Measurements from ENCODE around the gene FLRT1.

DNA sequence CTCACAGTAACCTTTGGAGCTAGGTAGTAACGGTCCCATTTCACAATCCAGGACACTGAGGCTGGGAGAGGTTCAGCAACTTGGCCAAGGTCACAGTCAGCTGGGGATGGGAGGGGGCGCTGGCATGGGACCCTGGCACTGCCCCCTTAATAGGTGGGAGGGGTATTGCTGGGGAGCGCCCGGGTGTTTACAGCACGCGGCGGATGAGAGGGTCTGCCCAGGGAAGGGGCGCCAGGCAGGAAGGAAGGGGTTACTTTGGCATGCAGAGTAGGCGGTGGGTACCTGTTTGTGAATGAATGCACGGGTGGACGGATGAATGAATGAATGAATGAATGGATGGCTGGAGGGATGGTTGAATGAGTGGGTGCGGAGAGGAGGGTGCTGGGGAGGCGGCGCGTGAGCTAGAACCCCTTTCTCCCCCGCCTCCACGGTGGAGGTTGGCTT, 628 bp upstream of the FLRT1 start:
- no peak for TF ChIP-seq POLR2AphosphoS5 (IDR thresholded peaks at IDR 0.05)
- TF ChIP-seq, protein P1, sequence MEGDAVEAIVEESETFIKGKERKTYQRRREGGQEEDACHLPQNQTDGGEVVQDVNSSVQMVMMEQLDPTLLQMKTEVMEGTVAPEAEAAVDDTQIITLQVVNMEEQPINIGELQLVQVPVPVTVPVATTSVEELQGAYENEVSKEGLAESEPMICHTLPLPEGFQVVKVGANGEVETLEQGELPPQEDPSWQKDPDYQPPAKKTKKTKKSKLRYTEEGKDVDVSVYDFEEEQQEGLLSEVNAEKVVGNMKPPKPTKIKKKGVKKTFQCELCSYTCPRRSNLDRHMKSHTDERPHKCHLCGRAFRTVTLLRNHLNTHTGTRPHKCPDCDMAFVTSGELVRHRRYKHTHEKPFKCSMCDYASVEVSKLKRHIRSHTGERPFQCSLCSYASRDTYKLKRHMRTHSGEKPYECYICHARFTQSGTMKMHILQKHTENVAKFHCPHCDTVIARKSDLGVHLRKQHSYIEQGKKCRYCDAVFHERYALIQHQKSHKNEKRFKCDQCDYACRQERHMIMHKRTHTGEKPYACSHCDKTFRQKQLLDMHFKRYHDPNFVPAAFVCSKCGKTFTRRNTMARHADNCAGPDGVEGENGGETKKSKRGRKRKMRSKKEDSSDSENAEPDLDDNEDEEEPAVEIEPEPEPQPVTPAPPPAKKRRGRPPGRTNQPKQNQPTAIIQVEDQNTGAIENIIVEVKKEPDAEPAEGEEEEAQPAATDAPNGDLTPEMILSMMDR (IDR thresholded peaks at IDR 0.05) = no peak
